Mesendoderm (in vitro differentiated cells): ENCODE data around the gene IFNLR1.
A peak's percentile ranks its signal among the peaks of the same experiment; 100 is the strongest.

Experiments used
- DNase-seq: peaks from one replicate; pipeline ENCODE4 v3.0.0; 2013
- H2AK5ac ChIP-seq: 2 replicates; pipeline ENCODE4 v1.6.1; 2013; ENCODE audit warnings: low read length, inconsistent platforms
- H2BK120ac ChIP-seq: 2 replicates; pipeline ENCODE4 v1.6.1; 2013; ENCODE audit warnings: low read depth, mild to moderate bottlenecking, low read length, moderate library complexity, mixed read lengths
- H2BK15ac ChIP-seq: replicated peaks from 2 replicates; pipeline ENCODE4 v1.6.1; 2013; ENCODE audit warnings: low read depth, mild to moderate bottlenecking, moderate library complexity
- H2BK5ac ChIP-seq: 2 replicates; pipeline ENCODE4 v1.6.1; 2013; ENCODE audit warnings: low read length, inconsistent platforms
- H3K18ac ChIP-seq: 2 replicates; pipeline ENCODE4 v1.6.1; 2013; ENCODE audit warnings: mild to moderate bottlenecking, low read length, mixed read lengths
- H3K23ac ChIP-seq: one replicate; pipeline ENCODE4 v1.6.1; 2013; ENCODE audit warnings: low read length
- H3K27ac ChIP-seq: 2 replicates; pipeline ENCODE4 v1.5.1; 2013; ENCODE audit warnings: low read depth, mild to moderate bottlenecking, inconsistent platforms, low read length, moderate library complexity
- H3K27me3 ChIP-seq: 2 replicates; pipeline ENCODE4 v1.6.1; 2013; ENCODE audit warnings: low read length, control low read depth, mild to moderate bottlenecking, inconsistent platforms; ENCODE audit not compliant: insufficient read depth, poor library complexity
- H3K36me3 ChIP-seq: 2 replicates; pipeline ENCODE4 v1.6.1; 2013; ENCODE audit warnings: low read length, inconsistent platforms; ENCODE audit not compliant: control insufficient read depth, insufficient read depth
- H3K4ac ChIP-seq: one replicate; pipeline ENCODE4 v1.6.1; 2013; ENCODE audit warnings: low read depth, mild to moderate bottlenecking, low read length, moderate library complexity
- H3K4me1 ChIP-seq: 2 replicates; pipeline ENCODE4 v1.6.1; 2013; ENCODE audit warnings: low read depth, low read length, inconsistent platforms; ENCODE audit not compliant: control insufficient read depth
- H3K4me2 ChIP-seq: 2 replicates; pipeline ENCODE4 v1.6.1; 2013; ENCODE audit warnings: low read length
- H3K4me3 ChIP-seq: 2 replicates; pipeline ENCODE4 v1.5.1; 2013; ENCODE audit warnings: mild to moderate bottlenecking, low read length
- H3K56ac ChIP-seq: one replicate; pipeline ENCODE4 v1.6.1; 2013; ENCODE audit warnings: low read length
- H3K79me1 ChIP-seq: 2 replicates; pipeline ENCODE4 v1.6.1; 2013; ENCODE audit warnings: low read length, inconsistent platforms
- H3K79me2 ChIP-seq: 2 replicates; pipeline ENCODE4 v1.6.1; 2013; ENCODE audit warnings: mild to moderate bottlenecking, low read length; ENCODE audit not compliant: control insufficient read depth, insufficient read depth
- H3K9ac ChIP-seq: 2 replicates; pipeline ENCODE4 v1.6.1; 2013; ENCODE audit warnings: low read length, inconsistent platforms
- H4K5ac ChIP-seq: one replicate; pipeline ENCODE4 v1.6.1; 2013; ENCODE audit warnings: low read length
- H4K8ac ChIP-seq: one replicate; pipeline ENCODE4 v1.6.1; 2013; ENCODE audit warnings: low read depth, mild to moderate bottlenecking, control low read depth, low read length, moderate library complexity
- WGBS: extraction: QIAGEN DNeasy Blood & Tissue Kit; methylation state at CpG from one replicate; pipeline ENCODE4 v1.1.7; 2013; ENCODE audit warnings: low lambda C conversion rate, missing lambda C conversion rate; ENCODE audit not compliant: insufficient coverage; ENCODE audit errors: extremely low coverage; 5-methylcytosine and 5-hydroxymethylcytosine counted together

The IFNLR1 gene

DNA sequence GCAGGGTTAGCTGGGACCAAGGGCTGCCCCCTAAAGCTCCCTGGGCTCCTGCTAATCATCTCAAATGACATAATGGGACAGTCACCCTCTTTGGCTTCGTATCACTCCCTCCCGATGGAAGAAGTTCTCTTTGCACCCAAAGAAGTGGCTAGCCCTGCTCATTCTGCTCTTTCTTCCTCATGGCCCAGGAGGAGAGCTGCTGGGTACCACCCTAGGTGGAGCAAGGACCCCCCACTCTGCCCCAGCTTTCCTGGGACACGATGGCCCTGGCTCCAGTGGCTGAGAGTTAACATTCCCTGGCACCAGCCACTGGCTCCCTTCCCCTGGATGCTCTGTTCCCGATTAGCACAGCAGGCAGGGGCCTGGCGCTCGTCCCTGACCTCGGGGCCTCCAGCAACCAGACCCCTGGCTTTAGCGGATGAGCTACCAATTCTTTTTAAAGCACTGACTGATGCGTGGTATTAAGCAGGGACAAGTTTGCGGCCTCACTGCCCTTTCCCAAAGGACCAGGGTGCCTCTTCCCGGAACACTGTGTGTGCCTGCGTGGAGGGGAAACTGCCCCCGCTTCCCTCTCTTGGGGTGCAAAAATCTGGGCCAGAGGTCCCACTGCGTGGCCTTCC, 76.3 kb downstream of the IFNLR1 start:
- WGBS: no CpG with 5 or more reads among the region's 14 CpGs
- no peak for DNase-seq

DNA sequence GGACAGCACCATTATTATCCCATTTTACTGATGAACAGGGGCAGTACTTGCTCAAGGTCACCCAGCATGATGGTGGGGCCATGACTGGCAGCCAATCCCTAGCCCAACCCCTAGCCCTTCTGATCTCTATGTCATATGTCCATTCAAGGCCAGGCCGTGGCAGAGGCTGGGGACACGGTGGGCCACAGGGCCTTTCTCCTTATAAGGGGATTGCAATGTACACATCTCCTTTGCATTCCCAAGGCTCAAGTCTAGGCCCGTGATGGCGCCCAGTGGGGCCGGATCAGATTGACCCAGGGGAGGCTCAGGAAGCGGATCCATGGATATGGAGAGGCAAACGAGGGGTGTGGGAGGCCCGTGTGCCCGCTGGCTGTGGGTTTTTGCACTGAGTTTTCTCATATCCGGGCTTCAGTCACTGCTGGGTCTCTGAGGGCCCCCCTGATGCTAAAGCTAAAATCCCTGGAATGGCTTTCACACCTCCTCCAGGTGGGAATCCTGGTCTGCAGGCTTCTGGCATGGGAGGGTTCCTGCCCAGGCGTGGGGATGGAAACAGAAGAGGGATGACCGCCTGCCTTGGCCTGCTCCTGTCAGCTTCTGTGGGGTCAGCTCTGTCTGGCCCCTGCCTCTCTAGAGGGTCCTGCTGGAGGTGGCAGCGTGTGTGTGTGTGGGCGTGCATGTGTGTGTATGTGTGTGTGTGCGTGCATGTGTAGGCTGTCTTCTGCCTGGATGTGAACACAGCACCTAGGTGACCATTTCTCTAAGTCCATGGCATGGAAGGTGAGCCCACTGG, 77.2 kb downstream of the IFNLR1 start:
- Histone ChIP-seq H3K4me2 (no peak overlapping the region), H2BK120ac (no peak overlapping the region), H3K18ac (no peak overlapping the region), H2BK5ac (no peak overlapping the region), H3K4ac (no peak overlapping the region), H2BK15ac (no peak overlapping the region), H3K79me1 (no peaks in the 10 kb centered on the region), H3K4me1 (no peaks in the 10 kb centered on the region), H3K79me2 (no peaks in the 10 kb centered on the region), H3K56ac (peak overlapping the region; percentile 25), H3K23ac (no peak overlapping the region), H4K5ac (no peak overlapping the region), H3K27me3 (no peaks in the 10 kb centered on the region), H3K9ac (no peak overlapping the region), H3K4me3 (no peak overlapping the region), H3K36me3 (no peaks in the 10 kb centered on the region), H2AK5ac (no peak overlapping the region), H3K27ac (no peak overlapping the region), H4K8ac (no peak overlapping the region)
- no peak for DNase-seq
- no CpG with 5 or more reads among the region's 15 CpGs for WGBS

More for the DNA sequence above, 76.3 kb downstream of the IFNLR1 start:
- H2BK5ac ChIP-seq: no peak overlapping the region
- no peak overlapping the region for H4K5ac ChIP-seq
- H3K4me2 ChIP-seq: no peak overlapping the region
- H3K23ac ChIP-seq: no peak overlapping the region
- no peak overlapping the region for H4K8ac ChIP-seq
- H2AK5ac ChIP-seq: no peak overlapping the region
- H3K27ac ChIP-seq: no peak overlapping the region
- no peaks in the 10 kb centered on the region for H3K27me3 ChIP-seq
- H2BK120ac ChIP-seq: no peak overlapping the region
- H3K79me1 ChIP-seq: no peaks in the 10 kb centered on the region
- no peak overlapping the region for H3K56ac ChIP-seq
- H3K18ac ChIP-seq: no peak overlapping the region
- H3K36me3 ChIP-seq: no peaks in the 10 kb centered on the region
- H2BK15ac ChIP-seq: no peak overlapping the region
- H3K79me2 ChIP-seq: no peaks in the 10 kb centered on the region
- no peak overlapping the region for H3K9ac ChIP-seq
- H3K4me1 ChIP-seq: no peaks in the 10 kb centered on the region
- no peak overlapping the region for H3K4ac ChIP-seq
- no peak overlapping the region for H3K4me3 ChIP-seq

DNA sequence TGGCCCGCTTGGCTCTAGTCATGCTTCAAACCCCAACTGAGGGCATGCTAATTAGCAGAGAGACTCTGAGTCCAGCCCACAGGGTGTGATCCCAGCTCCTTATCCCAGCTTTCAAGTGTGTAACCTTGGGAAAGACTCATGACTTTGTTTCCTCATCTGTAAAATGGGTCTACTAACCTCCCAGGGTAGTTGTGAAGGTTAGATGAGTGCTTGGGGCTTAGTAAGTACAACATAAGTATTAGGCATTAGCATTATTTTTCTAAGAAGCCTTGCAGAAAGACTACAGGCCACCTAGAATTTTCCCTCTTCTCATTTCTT, 78.0 kb downstream of the IFNLR1 start:
- Histone ChIP-seq H3K79me1 (no peaks in the 10 kb centered on the region), H3K4ac (no peak overlapping the region), H3K56ac (no peak overlapping the region), H3K27ac (no peak overlapping the region), H3K23ac (no peak overlapping the region), H3K18ac (no peak overlapping the region), H2AK5ac (no peak overlapping the region), H3K36me3 (no peaks in the 10 kb centered on the region), H2BK5ac (no peak overlapping the region), H4K8ac (no peak overlapping the region), H3K27me3 (no peaks in the 10 kb centered on the region), H2BK15ac (no peak overlapping the region), H3K9ac (no peak overlapping the region), H3K4me2 (no peak overlapping the region), H3K79me2 (no peaks in the 10 kb centered on the region), H4K5ac (no peak overlapping the region), H3K4me3 (no peak overlapping the region), H2BK120ac (no peak overlapping the region), H3K4me1 (no peaks in the 10 kb centered on the region)
- WGBS: no CpG with 5 or more reads among the region's 1 CpG
- DNase-seq: no peak

DNA sequence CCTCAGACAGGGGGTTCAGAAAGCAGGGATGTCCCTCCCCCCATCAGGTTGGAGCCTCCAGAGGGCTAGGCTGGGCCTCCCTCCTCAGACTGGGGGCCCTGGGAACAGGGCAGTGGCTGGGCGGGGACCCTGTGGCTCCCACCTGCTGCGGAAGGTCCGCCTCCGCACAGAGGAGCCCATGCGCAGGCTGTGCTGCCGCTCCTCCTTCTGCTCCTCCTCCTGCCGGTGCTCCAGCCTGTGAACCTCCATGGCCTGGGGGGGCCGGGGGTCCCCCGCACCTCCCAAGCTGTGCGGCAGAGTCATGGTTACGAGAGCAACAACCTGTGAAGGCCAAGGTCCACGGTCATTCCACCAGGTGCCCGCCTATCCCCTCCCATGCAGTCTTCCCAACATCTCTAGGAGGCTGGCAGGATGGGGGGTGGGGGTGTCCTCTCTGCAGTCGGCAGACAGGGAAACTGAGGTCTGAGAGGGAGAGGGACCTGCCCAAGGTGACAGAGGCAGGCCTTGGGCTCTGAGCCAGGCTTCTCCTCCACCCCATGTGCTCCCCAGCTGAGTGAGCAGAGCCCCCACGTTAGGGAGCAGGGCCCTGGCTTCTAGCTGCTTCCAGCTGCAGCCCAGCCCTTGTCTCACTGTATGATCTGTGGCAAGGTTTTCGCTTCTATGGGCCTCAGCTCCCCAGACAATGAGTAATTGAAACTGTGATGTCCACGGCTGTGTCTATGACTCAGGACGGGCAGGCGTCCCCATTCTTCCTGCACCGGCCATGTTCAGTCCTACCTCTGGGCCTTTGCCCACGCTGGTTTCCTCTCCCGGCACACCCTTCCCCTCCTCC, 78.5 kb downstream of the IFNLR1 start:
- no peak overlapping the region for H2BK15ac ChIP-seq
- H3K9ac ChIP-seq: no peak overlapping the region
- WGBS: no CpG with 5 or more reads among the region's 22 CpGs
- no peak overlapping the region for H3K23ac ChIP-seq
- H3K4me2 ChIP-seq: no peak overlapping the region
- H2BK5ac ChIP-seq: no peak overlapping the region
- no peak overlapping the region for H3K56ac ChIP-seq
- H3K27ac ChIP-seq: no peak overlapping the region
- no peaks in the 10 kb centered on the region for H3K79me1 ChIP-seq
- H2BK120ac ChIP-seq: no peak overlapping the region
- no peaks in the 10 kb centered on the region for H3K27me3 ChIP-seq
- H3K4ac ChIP-seq: no peak overlapping the region
- no peak overlapping the region for H3K18ac ChIP-seq
- H4K5ac ChIP-seq: no peak overlapping the region
- no peak for DNase-seq
- no peaks in the 10 kb centered on the region for H3K36me3 ChIP-seq
- H3K4me3 ChIP-seq: no peak overlapping the region
- no peaks in the 10 kb centered on the region for H3K79me2 ChIP-seq
- H3K4me1 ChIP-seq: no peaks in the 10 kb centered on the region
- H4K8ac ChIP-seq: no peak overlapping the region
- no peak overlapping the region for H2AK5ac ChIP-seq

DNA sequence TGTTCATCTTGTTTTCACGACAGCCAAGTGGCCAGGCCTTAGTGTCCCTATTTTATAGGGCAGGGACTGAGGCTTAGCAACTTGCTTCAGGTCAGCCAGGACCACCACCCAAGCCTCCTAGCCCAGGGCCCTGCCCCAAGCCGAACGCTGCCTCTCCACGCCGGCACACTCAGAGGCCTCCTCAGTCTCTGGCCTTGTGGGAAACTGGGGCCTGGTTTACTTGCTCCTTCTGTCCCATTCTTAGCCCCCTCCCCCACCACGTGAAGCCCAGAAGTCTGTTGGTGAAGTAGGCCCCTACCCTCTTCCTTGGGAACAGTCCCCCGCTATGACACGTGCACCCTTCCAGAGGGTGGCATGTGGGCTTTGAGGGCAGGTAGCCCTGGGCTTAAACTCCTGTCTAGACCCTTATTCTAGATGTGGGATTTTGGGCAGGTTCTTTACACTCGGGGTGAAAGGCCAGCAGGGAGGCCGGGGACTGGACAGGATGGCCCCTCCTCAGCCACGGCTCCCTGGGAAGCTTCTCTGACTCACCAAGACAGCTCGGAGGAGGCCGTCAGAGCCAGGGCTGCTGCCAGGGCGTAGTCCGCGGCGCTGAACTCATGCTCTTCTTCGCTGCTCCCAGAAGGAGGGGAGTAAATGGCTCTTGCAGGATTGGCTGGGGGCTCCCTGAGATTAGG, 79.5 kb downstream of the IFNLR1 start:
- Histone ChIP-seq H3K4ac (no peak overlapping the region), H4K8ac (no peak overlapping the region), H3K4me3 (no peak overlapping the region), H3K4me2 (no peak overlapping the region), H4K5ac (no peak overlapping the region), H3K56ac (no peak overlapping the region), H3K36me3 (no peaks in the 10 kb centered on the region), H3K23ac (no peak overlapping the region), H2BK5ac (no peak overlapping the region), H2BK120ac (no peak overlapping the region), H2BK15ac (no peak overlapping the region), H3K79me2 (no peaks in the 10 kb centered on the region), H3K27me3 (no peaks in the 10 kb centered on the region), H3K18ac (no peak overlapping the region), H2AK5ac (no peak overlapping the region), H3K4me1 (no peaks in the 10 kb centered on the region), H3K9ac (no peak overlapping the region), H3K79me1 (no peaks in the 10 kb centered on the region), H3K27ac (no peak overlapping the region)
- DNase-seq: no peak
- WGBS: no CpG with 5 or more reads among the region's 18 CpGs
